ENCODE results near the gene NOTCH1. TPM values are rescaled to one million over a fixed set of nuclear protein-coding genes. Genes with fewer than 3 reads are reported as not detected.

Gene NOTCH1
- total and polyA plus RNA-seq, 2 of the 8 experiments (the other 6 are each of a cell fraction or from before 2014, with no cell fraction given) = 6.9 to 55.6 TPM

DNA sequence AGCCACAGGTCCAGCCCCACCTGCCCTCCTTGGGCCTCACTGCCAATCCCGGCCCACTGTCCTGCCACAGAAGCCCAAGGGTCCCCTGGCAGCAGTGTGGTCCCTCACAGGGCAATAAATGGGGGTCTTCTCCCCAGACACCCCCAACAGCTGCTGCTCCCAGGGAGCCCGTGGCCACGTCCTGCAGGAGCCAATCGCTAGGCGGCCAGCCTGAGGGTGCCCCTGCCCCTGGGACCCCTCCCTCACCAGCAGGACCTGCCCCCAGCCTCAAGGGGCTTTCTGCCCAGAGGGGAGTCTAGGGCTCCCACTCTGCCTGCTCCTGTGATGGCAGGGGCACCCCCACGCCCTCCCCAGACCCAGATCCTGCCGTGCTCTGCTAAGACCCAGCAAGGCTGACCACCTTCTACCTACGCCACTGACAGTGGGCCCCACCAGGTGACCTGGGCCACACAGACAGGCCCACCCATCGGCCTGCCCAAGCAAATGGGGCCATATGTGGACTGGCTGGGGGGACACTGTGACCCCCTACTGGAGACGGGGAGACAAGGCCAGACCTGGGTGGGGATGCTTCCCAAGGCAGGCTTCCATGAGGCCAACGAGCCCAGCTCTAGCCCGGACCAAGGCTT lies 17.0 kb downstream of the NOTCH1 start (continued):
- TF ChIP-seq CREB1 (IDR thresholded peaks at IDR 0.05) = no peak
- TF ChIP-seq CHD2 (IDR thresholded peaks at IDR 0.05; ENCODE audit: low read length) = no peak
- no peak for TF ChIP-seq PHF8 (conservative IDR thresholded peaks at IDR 0.05; ENCODE audit: low read depth, low read length)
- TF ChIP-seq SP2 (IDR thresholded peaks at IDR 0.05; ENCODE audit: low read length) = no peak
- no peak for TF ChIP-seq BRCA1 (IDR thresholded peaks at IDR 0.05; ENCODE audit: low read depth, low read length)
- TF ChIP-seq YY1 (IDR thresholded peaks at IDR 0.05; ENCODE audit: low read depth, low read length) = no peak
- no peak for TF ChIP-seq HDAC2 (IDR thresholded peaks at IDR 0.05; ENCODE audit: borderline replicate concordance in 1 of 2, low read depth in 2 of 2, low read length in 2 of 2)
- TF ChIP-seq RNF2 (IDR thresholded peaks at IDR 0.05; ENCODE audit: borderline replicate concordance, low read depth, low read length, missing control alignments, poor library complexity, severe bottlenecking) = no peak
